Stimulated activated CD4-positive, alpha-beta T cell treated with anti-CD3 and anti-CD28 coated beads, Interleukin-2, amount 100 ng/mL, for 48 hours (primary cell): Measurements from ENCODE around the gene RPL29.
A peak's percentile ranks its signal among the peaks of the same experiment; 100 is the strongest.

Experiments
- DNase-seq, 2 donors: peaks; one replicate each; pipeline ENCODE4 v3.0.0-alpha.2; 2020

Gene RPL29

DNA sequence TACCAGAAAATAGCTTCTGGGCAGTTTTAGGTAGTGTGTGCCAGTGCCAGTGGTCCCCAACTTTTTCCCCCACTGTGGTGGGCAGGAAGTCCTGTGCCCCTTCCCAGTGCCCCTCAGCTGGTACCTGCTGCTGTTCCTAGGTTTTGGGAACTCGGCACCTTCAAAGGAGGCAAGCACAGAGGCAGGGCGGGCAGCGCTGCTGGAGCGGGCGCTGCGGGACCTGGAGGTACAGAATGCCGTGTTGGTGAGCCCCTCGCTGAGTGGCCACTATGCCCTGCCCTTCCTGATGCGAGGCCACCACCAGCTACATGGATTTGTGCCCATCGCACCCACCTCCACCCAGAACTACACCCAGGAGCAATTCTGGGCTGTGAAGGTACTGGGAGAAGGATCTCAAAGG, 15.4 kb downstream of the RPL29 start:
- DNase-seq, result no peak

DNA sequence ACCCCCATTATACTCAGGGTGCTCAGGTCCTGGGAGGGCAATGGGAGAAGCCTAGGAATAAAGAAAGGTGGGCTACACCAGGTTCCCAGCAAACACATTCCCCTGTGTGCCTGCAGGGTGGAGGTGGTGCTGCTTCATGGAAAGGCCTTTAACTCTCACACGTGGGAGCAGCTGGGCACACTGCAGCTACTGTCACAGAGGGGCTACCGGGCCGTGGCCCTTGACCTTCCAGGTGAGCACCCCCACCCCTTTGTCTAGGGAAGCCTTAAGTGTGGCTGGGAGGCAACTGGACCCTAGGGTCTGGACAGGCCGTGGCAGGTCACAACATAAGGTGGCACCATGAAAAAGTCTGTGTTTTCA, 17.6 kb downstream of the RPL29 start:
- no peak for DNase-seq

DNA sequence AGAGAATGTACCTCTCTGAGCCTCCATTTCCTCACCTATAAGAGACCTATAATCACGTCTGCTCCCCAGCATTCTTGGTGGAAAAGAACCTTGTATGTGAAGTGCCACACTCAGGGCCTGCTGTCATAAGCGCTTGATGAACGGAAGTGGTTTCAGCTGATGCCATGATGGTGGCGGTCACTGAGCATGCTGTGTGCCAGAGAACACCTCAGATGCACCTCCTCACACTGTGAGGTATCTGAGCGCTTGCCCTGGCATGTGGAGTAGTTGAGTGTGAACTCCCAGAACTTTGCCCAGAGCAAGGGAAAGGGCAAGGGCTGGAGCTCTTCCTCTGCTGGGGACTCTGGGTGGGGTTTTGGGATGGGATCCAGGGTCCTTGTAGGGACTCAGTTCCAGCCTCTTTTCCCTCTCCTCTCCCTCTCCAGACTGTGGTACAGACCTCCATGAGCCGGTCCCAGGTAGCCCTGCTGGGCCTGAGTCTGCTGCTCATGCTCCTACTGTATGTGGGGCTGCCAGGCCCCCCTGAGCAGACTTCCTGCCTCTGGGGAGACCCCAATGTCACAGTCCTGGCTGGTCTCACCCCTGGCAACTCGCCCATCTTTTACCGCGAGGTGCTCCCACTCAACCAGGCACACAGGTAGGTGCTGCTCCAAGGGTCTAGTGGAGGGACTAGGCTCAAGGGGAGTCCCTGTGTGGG, 18.1 kb downstream of the RPL29 start:
- no peak for DNase-seq

DNA sequence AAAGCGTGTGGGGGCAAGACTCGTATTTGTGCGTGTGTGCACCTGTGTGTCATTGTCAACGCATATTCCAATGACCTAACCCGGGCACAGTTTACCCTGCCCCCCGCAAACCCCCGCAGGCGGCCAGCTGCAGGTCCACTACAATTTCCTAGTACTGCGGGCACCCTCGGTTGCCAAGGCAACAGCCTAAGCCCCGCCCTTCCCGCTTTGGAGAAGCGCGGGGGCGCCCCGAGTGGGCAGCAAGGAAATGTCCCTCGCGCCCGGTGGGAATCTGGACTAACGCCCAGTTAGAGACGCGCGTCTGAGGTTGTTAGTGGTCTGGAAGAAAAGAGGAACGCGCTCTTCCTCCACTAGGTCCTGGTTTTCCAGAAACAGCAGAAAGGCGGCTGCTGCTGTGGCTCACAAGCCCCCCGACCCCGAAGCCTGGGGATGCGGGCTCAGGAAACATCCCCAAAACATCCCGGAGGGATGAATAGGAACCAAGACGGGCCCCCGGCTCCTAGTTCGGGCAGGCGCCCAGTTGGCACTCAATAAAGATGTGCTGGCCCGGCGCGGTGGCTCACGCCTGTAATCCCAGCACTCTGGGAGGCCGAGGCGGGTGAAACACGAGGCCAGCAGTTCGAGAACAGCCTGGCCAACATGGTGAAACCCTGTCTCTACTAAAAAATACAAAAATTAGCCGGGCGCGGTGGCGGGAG, 19.7 kb downstream of the RPL29 start:
- no peak for DNase-seq

DNA sequence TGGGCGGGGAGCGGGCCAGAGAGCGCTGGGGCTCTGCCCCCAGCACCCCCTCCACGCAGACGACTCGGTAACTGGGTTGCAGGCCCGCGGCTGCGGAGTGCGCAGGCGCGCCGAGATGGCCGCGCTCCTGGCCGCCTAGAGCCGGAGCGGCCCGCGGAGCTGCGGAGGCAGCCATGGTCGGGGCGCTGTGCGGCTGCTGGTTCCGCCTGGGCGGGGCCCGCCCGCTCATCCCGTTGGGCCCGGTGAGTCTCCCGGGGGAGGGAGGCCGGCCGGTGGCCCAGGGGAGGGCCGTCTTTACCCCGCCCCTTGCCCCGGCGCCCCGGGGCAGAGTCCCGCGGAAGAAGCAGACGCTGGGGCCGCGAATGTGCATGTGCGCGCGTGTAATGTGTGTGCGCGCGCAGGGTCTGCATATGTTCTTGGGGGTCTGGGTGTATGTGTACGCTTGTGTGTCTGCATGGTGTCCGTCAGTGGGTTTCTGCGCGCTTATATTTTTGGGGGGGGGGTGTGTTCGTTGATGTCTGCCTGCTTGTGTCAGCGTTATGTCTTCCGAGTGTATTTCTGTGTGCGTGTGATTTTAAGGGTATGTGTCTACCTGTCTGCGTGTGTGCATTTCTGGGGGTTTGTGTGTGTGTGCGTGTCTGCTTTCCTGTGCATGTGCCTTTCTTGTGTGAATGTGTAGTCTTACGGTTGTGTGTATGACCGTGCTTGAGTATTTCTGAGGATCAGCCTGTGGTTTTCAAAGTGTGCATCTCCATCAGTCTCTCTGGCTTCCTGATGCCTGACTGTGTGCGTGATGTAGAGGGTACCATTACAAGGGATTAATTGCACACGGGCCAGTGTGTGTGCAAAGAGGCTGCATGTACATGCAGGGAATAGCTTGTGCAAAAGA, 20.5 kb downstream of the RPL29 start, which contains the start of gene ABHD14A:
TSS of gene ABHD14A (plus strand) at position 102 of the 889 bp plus-strand sequence. CDS start at position 174, 72 bp downstream.
- peak in 1 of 2 donors; percentile 63 for DNase-seq

DNA sequence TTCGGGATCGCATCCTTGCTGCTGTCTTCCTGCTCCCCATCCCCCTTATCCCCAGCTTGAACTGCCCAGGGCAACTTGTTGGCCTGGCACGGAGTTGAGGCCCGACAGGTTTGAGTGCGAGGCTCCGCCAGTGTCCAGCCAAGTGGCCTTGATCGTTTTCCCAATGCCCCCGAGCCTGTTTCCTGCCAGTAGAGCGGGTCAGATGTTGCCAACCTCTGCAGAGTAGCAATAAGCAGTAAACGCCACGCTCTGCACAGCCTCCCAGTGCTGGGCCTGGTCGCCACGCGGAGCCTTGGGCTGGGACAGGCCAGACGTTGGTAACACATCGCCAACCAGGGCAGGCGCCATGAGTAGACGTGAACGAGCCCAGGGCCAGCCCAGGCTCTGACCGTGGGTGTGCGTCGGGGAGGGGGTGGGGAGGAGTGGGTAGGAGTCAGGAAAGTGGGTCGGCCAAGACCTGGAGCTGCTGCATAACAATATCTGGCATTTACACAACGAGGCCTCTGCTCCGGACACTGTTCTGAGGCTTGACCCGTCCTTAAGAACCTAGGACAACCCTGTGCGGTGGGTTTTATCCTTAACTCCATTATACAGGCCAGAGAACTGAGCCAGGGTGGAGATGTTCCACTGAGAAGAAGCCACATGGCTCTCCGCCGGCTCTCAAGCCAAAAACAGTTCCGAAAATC, 21.3 kb downstream of the RPL29 start:
- DNase-seq, result no peak

DNA sequence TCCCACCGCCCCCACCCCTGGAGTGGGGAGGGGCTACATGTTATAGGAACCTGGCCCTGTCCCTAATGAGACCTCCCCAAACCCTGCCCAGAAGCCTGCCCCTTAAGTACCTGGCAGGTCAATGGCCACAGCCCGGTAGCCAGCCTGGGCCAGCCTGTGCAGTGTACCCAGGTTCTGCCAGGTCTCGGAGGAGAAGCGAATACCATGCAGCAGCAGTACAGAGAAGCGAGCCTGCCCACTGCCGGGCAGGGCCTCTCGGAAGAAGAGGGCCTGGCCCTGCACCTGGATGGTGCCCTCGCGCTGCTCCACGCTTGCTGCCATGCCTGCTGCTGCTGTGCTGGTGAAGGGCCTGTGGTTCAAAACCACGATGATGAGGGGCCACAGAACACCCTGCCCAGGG, 24.3 kb downstream of the RPL29 start:
- DNase-seq, result no peak

DNA sequence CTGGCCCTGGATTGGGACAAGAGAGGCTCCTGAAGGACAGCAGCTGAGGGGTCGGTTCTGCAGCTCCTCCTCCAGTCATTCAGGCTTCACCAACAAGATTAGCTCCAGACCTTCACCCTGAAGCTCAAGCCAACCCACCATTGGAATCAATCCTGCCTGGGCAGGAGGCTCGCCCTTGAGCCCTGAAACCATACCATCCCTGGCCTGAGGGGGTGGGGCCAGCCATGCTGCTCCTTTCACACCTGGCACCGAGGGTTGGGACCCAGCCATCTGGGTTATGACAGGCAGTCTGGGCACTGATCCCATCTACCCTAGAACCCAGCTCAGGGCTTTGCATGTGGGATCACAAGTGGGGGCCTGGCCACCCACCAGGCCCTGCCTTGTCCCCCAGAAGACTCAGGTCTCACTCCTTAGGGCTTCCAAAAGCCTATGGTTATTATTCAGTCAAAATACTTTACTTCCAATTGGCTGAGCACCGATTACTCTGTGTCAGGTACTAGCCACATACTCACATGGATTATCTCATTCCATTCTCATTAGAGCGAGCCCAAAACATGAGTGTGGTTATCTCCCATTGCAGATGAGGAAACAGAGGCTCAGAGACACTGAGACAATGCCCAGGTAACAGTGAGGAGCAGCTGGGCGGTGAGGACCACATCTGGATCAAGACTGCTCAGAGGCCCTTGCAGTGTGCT, 24.9 kb downstream of the RPL29 start:
- no peak for DNase-seq

DNA sequence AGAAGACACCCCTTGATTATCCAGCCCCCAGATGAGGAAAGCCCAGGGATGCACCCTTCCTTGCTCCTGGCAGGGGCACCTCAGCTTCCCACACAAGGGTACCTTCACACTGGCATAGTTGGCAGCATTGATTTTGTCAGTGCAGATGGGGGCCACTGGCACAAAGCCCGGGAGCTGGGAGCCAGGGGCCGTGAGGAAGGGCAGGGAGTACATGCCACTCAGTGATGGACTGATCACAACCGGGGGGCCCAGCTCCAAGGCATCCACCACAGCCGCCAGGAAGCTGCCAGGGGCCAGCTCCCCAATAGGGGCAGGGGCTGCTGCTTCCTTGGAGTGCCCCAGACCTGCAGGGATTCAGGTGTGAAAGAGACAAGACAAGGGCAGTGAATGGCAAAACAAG, 25.9 kb downstream of the RPL29 start:
- no peak for DNase-seq

DNA sequence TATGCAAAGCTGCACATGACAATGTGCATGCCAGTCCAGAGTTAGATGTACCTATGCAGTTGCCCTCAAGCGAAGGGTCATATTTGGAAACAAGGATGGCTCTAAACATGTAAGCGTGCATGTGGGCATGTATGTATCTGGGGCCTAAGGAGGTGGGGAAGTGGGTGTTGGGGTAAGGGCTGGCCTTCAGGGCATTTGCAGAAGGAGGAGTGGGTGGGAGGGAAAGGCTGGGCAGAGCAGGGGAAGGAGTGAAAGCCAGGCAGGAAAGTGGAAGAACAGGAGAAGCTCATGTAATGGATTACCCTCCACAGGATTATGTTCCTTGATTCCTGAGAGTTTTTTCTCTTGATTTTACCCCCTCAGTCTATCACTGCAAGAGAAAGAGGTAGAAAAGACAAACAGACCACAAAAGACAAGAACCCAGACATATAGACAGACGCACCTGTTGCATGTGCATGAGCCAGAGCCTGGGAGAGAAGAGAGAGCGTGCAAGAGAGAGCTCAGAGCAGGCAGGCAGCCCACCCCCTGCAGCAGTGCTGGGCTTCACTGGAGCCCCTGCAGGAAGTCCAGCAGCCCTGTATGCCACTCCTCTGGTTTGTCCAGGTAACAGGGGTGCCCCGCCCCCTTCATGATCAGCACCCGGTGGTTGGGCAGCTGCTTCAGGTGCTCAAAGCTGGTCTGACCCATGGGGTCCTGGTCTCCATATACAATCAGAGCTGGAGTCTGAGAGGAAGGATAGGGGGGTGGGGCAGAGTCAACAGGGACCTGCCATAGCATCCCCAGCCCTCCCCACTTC, 26.6 kb downstream of the RPL29 start:
- no peak for DNase-seq

DNA sequence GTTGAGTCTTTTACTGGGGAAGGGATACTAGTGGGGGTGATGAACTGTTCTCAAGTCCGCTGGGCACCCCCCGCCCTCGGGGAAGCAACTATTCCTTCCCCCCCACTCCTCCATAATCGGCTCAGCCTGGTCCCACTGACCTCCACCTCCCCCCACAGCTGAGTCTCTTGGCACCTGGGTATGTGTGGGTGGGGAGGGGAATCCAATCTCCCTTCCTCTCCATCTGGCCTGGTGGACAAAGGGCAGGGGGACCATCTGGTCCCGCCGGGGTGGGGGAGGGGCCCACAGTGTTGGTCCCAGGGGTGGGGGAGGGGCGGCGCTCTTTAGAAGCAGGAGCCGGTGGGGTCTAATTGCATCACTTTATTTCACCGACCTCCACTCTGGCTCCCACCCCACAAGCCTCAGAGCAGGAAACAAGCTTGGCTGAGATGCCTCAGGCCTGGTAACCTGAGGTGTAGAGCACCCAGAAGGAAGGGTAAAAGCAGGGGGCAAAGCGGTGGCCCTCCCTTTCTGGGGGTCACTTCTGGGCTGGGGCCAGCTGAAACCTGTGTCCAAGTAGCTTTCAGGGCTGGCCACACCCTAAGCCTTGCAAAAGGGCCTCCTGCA, 27.4 kb downstream of the RPL29 start:
- no peak for DNase-seq

DNA sequence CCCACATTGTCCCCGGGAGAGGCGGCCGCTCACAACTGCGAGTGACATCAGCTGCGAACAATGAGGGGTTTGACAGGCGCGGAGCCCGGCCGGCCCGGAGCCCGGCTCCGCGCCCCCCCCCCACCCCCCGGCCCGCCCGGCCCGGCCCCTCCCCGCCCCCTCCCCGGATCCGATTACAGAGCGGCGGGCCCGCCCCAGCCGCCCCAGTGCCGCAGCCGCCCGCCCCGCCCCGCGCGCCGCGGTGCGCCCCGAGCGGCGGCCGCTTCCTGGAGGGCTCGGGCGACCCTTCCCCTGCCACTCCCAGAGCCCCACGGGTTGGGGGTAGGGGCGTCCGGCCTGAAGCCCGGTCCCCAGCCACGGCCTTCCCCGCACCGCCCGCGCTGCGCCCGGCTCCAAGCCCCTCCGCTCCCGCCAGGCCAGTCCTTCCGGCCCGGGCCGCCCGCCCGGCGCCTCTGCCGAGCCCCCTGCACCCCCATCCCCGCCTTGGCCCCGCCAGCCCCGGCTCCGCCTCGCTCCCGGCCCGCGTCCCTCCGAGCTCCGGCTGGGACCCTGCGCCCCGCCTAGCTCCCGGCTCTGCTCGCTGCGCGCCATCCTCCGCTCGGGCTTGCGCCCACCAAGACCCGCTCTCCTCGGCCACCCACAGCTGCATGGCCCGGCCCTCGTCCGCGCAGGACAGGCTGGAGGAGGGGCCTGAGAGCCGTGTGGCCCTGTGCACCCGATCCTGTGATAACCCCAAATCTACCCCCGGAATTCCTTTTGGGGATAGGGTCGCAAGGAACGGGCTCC, 28.1 kb downstream of the RPL29 start, which contains the start of gene PCBP4:
TSS of gene PCBP4 (minus strand) at position 71 of the 786 bp plus-strand sequence. CDS start 6,214 bp downstream, outside the sequence.
- DNase-seq, result peak in 1 of 2 donors; percentile 35

DNA sequence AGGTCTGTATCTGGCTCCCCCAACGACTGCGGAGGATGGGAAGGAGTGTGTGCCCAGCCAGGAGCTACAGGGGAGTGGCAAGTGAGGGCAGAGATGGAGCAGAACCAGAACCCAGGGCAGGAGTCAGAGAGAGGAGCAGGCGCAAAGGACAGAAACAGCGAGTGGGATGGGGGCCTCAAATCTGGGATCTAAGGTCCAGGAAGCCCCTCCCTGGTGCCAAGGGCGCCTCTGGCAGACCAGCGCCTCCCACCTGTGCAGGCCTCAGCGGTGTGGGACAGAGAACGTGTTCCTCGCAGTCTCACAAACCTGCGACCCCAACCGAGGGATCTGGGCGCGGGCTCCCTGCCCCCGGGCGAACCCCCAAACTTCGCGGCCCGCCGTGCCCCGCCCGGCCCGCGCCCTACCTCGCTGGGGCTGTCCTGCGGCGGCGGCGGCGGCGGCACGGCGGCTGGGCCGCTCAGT, 28.7 kb downstream of the RPL29 start:
- DNase-seq, result no peak

DNA sequence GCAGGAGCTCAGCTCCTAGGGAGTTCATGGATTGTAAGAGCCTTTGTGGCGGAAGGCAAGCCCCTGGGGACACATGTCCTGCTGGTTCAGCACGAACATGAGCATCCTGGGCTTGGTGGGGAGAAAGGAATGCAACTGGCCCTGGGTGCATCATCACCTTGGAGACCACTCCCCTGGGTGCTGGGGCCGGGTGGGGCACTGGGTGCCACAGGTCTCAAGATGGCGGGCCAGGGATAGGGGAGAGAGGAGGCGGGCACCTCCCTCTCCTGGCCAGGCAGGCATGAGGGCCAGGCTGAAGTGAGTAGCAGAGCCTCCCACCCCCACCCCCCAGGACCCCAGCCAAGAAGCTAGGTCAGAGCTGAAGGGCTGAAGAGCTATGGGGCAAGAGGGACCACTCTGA, 29.2 kb downstream of the RPL29 start:
- no peak for DNase-seq

DNA sequence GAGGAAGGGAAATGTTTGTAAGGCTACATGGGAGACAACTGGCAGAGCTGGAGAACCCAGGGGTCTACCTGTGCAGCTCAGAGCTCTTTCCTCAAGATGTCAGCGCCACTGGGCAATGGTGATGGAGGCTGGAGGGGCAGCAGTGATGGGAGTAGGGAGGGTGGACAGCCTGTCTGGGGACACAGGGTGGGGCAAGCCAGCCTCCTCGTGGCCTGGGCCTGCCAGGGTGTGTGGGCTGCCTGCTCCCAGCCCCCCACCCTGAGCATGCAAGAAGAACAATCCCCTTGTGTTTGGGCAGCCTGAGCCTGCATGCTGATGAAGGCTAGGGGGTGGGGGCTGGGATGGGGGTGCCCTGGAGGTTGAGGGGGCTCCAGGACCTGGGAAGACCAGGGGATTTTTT, 29.7 kb downstream of the RPL29 start:
- no peak for DNase-seq

DNA sequence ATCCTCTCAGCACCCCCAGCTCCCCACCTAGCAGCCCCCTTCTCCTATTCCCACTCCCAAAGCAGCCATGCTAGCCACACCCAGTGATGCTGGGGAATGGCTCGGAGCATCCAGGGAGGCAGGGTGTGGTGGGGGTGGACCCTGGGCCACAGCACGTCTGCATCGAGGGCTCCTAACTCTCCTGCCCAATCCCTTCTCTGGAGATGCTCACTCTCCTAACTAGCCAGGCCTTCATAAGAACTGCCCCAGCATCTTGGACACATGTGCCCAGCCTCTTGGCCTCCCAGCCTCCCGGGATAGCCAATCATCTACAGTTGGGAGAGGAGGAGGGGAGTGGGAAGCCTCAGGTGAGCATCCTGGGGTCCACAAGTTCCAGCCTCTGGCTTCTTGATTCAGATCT, 31.2 kb downstream of the RPL29 start:
- no peak for DNase-seq

DNA sequence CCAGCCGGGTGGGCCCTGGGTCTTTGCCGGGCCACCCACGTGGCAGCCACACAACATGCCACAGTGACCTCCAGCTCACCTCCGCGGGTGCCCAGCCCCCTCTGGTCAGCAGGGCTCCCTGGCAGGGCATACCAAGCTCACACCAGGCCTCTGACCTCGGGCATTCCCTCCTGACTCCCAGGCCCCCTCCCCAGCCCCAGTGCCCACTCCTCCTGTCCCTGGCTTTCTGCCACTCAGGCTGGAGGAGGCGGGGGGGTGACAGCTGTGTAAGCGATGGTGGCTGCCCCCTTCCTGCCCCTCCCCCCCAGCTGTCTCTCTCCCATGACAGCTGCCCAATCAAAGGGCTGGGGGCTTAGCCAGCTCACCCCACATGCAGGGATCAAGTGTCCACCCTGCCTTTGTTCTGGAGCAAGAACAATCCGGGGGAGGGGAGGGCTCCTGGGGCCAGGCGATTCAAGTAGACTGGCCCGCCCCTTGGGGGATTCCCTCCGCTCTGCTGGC, 31.7 kb downstream of the RPL29 start:
- DNase-seq, result no peak

DNA sequence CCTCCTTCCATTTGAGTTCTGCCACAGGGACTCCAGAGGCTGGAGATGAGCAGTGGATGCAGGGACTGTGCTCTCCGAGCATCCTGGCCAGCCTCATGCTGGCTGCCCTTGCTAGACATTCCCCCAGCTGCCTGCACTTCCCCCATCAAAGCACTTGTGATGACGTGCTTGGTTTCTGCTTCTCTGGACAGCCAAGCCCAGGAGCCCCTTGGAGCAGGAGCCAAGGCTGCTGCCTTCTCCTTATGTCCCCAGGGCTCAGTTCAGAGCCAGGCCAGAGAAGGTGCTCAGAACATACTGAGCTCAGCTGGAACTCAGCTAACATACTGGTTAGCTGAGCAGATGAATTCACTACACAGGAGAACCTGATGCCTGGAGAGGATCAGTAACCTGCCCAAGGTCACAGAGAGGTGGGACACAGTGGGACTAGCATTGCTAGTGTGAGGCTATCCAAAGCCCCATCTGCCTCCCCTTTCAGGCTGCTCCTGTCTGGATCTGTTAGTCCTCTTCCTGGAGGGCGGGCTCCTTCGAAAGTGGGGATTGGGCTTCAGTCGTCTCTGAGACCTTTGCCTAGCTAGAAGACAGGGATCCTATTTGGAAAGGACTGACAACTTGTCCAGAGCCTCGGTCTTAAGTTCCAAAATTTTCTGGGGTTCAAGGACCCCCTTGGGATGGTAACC, 32.7 kb downstream of the RPL29 start:
- DNase-seq, result no peak
